ENCODE results near the gene HTR3D.

- TF ChIP-seq CTCF (IDR thresholded peaks at IDR 0.05) (no peak), POLR2AphosphoS5 (IDR thresholded peaks at IDR 0.05) (no peak)
Observed at GRCh38 chr3:184003187-184003967, 28.2 kb upstream of the HTR3D start.

Data from breast epithelium (tissue), 3 donors.